Tibial artery (tissue), 4 donors: ENCODE measurements around the gene MAP4K2.

Experiments
- DNase-seq, 2 donors: peaks; one replicate each; pipeline ENCODE4 v3.0.0-alpha.2; 2019
- H3K27ac ChIP-seq, 2 donors: fragments of 200-600 bp; sonication (generic) in 1 of 2; 1 replicate in 1 of 2; 2 replicates in 1 of 2; pipeline ENCODE4 v1.5.1; 2018 to 2019; ENCODE audit warnings: mild to moderate bottlenecking in 1 of 2
- H3K27me3 ChIP-seq, 2 donors: fragments of 200-600 bp; sonication (generic) in 1 of 2; one replicate each; pipeline versions ENCODE4 v1.5.1 to v1.6.0; 2016 to 2019
- H3K36me3 ChIP-seq, 3 donors: fragments of 200-600 bp; sonication (generic) in 2 of 3; one replicate each; pipeline ENCODE4 v1.5.1; 2016 to 2019; ENCODE audit warnings: mild to moderate bottlenecking in 2 of 3
- H3K4me1 ChIP-seq, 4 donors: fragments of 200-600 bp; sonication (generic) in 2 of 4; 1 replicate in 3 of 4; 2 replicates in 1 of 4; pipeline ENCODE4 v1.5.1; 2016 to 2019
- H3K4me3 ChIP-seq, 2 donors: fragments of 200-600 bp; sonication (generic) in 1 of 2; 1 replicate in 1 of 2; 2 replicates in 1 of 2; pipeline ENCODE4 v1.5.1; 2018 to 2019; ENCODE audit warnings: mild to moderate bottlenecking in 2 of 2
- H3K9me3 ChIP-seq, 3 donors: fragments of 200-600 bp; sonication (generic) in 1 of 3; one replicate each; pipeline ENCODE4 v1.5.1; 2016 to 2019
- CTCF ChIP-seq, 2 experiments: fragments of 200-600 bp in 1 of 2; fragments of 450-650 bp in 1 of 2; IDR thresholded peaks; one replicate each; pipeline ENCODE4 v1.5.1; 2017 to 2019; ENCODE audit warnings: antibody characterized with exemption in 2 of 2, mild to moderate bottlenecking in 1 of 2, moderate library complexity in 1 of 2
- intact Hi-C: fragments of 100-400 bp; cut with DNase I; formaldehyde crosslinking; loops from one replicate; pipeline ENCODE4 v1.15.0; 2023; ENCODE audit warnings: low total_unique reads

The MAP4K2 gene

GRCh38 chr11:64813826-64814225 lies 10.8 kb upstream of the MAP4K2 start:
- no peaks in the 10 kb centered on the region for H3K27me3 ChIP-seq
- no peaks in the 10 kb centered on the region for H3K9me3 ChIP-seq
- no peak overlapping the region for H3K4me3 ChIP-seq
- peaks cover 0 to 14% (median 9%) of the 10 kb centered on the region in 4 donors for H3K4me1 ChIP-seq
- no peak overlapping the region for H3K27ac ChIP-seq
- intact Hi-C loops = no loop called here
- TF ChIP-seq CTCF (IDR thresholded peaks at IDR 0.05) = no peak
- no peaks in the 10 kb centered on the region for H3K36me3 ChIP-seq
- no peak for DNase-seq

- H3K27ac ChIP-seq = peak overlapping the region; percentile 70 to 86
- DNase-seq = peak in 1 of 2 donors; percentile 29
- H3K4me3 ChIP-seq = peak overlapping the region; percentile 86 to 96
- peaks cover 0 to 17% (median 9%) of the 10 kb centered on the region in 4 donors for H3K4me1 ChIP-seq
- H3K36me3 ChIP-seq = peaks cover 0 to 21% (median 7%) of the 10 kb centered on the region in 3 donors
- intact Hi-C loops = no loop called here
- TF ChIP-seq CTCF (IDR thresholded peaks at IDR 0.05) = no peak
- no peaks in the 10 kb centered on the region for H3K27me3 ChIP-seq
- no peaks in the 10 kb centered on the region for H3K9me3 ChIP-seq
Measured at GRCh38 chr11:64810891-64811272, 7.9 kb upstream of the MAP4K2 start.

- H3K4me1 ChIP-seq = peaks cover 0 to 17% (median 9%) of the 10 kb centered on the region in 4 donors
- intact Hi-C loops = no loop called here
- H3K27ac ChIP-seq = peak within 1 kb of the TSS; percentile 70 to 86
- peak within 1 kb of the TSS; percentile 86 to 96 for H3K4me3 ChIP-seq
- no peaks in the 10 kb centered on the region for H3K27me3 ChIP-seq
- DNase-seq = peak; percentile 97 to 99
- no peaks in the 10 kb centered on the region for H3K9me3 ChIP-seq
- TF ChIP-seq CTCF (IDR thresholded peaks at IDR 0.05) = no peak
- H3K36me3 ChIP-seq = peaks cover 0 to 26% (median 12%) of the 10 kb centered on the region in 3 donors
Measured at GRCh38 chr11:64810271-64810890, 7.4 kb upstream of the MAP4K2 start, which contains the start of gene MEN1. Gene MEN1, minus strand, starts transcription at chr11:64810551. Its CDS starts 442 bp downstream, at chr11:64810109.

GRCh38 chr11:64809781-64810241 lies 6.8 kb upstream of the MAP4K2 start:
- Histone ChIP-seq H3K4me1 (peaks cover 0 to 17% (median 10%) of the 10 kb centered on the region in 4 donors), H3K27ac (peak overlapping the region; percentile 70 to 86), H3K36me3 (peaks cover 0 to 32% (median 13%) of the 10 kb centered on the region in 3 donors), H3K9me3 (no peaks in the 10 kb centered on the region), H3K27me3 (no peaks in the 10 kb centered on the region), H3K4me3 (peak overlapping the region; percentile 86 to 96)
- TF ChIP-seq CTCF (IDR thresholded peaks at IDR 0.05) = no peak
- intact Hi-C loops = no loop called here
- DNase-seq = no peak

GRCh38 chr11:64805481-64805880 lies 2.5 kb upstream of the MAP4K2 start:
- H3K36me3 ChIP-seq = peaks cover 0 to 42% (median 13%) of the 10 kb centered on the region in 3 donors
- no peaks in the 10 kb centered on the region for H3K27me3 ChIP-seq
- no peak for TF ChIP-seq CTCF (IDR thresholded peaks at IDR 0.05)
- H3K27ac ChIP-seq = no peak overlapping the region
- H3K4me1 ChIP-seq = peaks cover 0 to 43% (median 29%) of the 10 kb centered on the region in 4 donors
- DNase-seq = no peak
- H3K4me3 ChIP-seq = no peak overlapping the region
- no peaks in the 10 kb centered on the region for H3K9me3 ChIP-seq
- intact Hi-C loops = no loop called here
